SH-SY5Y (cell line): ENCODE data around the gene TMEM38A.

Source experiments
- GATA2 ChIP-seq: IDR thresholded peaks from 2 replicates; pipeline ENCODE4 v1.6.1; 2011; ENCODE audit warnings: mild to moderate bottlenecking, low read depth, low read length
- GATA3 ChIP-seq: IDR thresholded peaks from 2 replicates; pipeline ENCODE4 v1.6.1; 2011; ENCODE audit warnings: low read depth, mild to moderate bottlenecking, low read length, moderate library complexity

DNA sequence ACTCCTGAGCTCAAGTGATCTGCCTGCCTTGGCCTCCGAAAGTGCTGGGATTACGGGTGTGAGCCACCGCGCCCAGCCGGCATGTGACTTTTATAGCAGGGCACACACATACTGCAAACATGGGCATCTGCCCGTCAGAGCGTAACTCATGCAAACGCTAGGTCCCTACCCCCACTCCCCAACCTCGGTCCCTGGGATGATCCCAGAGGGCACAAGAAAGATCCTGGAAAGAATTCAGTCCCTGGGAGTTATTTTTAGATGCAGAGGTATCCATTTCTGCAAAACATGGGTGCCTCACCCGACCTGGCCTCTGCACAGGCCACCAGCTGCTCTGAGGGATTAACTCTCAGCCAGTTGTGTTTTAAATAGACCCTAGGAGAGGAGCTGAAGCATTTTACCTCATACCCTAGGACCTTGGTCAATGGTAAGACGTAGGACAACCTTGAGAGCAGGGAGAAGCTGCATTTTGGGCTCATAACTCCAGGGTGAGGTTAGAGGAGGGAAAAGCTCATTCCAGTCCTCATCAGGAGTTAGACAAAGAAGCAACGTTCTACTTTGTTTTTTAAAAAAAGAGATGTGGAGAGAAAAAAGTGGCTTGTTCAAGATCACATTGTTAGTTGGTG is 10.8 kb downstream of the TMEM38A start:
- TF ChIP-seq GATA2 (no peak), GATA3 (no peak)
